ENCODE data around the gene NUP98.
A peak's percentile ranks its signal among the peaks of the same experiment; 100 is the strongest.

DNA sequence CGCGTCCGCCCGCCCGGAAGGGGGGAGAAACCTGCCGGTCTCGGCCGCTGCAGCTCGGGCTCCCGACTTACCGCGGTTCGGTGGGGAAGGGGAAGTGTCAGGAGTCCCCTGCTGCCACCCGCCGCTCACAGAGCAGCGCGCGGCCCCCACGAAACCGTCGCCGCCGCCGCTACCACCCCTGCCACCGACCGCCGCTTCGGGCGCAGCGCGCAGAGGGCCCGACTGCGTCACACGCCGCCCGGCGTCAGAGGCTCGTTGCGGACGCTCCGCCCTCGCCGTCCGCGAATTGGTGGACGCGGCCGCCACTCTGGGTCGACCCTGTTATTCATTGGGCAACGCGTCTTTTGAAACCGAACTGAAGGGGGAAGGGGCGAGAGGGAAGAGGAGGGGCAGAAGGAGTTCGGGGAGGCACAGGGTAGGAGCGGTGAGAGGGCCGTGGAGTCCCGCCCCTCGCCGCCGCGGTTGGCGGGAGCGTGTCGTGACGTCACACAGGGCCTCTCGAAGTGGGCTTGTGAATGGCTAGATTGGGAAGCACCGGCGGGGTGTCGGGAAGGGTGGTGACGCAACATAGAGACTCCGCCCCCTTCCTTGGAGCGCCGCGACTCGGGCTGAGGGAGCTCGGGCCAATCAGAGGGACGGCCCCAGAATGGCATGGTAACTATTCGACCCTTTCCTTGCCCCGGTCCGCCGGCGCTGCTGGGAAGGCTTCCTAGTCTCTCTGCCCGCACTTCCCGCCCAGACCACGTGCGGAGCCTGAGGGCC, at the start of gene NUP98:
- peak in 2 of 3 donors; percentile 41 to 57 for TF ChIP-seq CTCF (IDR thresholded peaks at IDR 0.05)
- TF ChIP-seq POLR2A (IDR thresholded peaks at IDR 0.05) = peak; percentile 100

All from ovary (tissue), 3 donors.